ENCODE measurements around the gene COBL. TPM values are rescaled to one million over a fixed set of nuclear protein-coding genes. Genes with fewer than 3 reads are reported as not detected.

COBL gene
- total RNA-seq, 1 experiment from 2014 or later: 52.3 TPM

- no peaks in the 10 kb centered on the region for H3K27me3 ChIP-seq (ENCODE audit: insufficient read depth, low read length)
- H2AK5ac ChIP-seq (ENCODE audit: insufficient read length, low read length): no peak overlapping the region
- H3K9ac ChIP-seq (ENCODE audit: extremely low read depth, insufficient read length, low read length): no peak overlapping the region
- H3K79me1 ChIP-seq (ENCODE audit: insufficient read depth, low read depth, low read length, poor library complexity, severe bottlenecking): no peaks in the 10 kb centered on the region
- H3K23ac ChIP-seq (ENCODE audit: insufficient read length, low read depth, low read length): no peak overlapping the region
- no peak overlapping the region for H3K4ac ChIP-seq (ENCODE audit: low read depth, low read length)
- H4K8ac ChIP-seq (replicated peaks; ENCODE audit: insufficient read length, low read depth, low read length): no peak overlapping the region
- Mint-ChIP-seq H3K4me1 (peaks cover 8 to 10% of the 10 kb centered on the region in 2 experiments), H3K27ac (no peak overlapping the region), H3K27me3 (ENCODE audit: low read depth) (no peaks in the 10 kb centered on the region), H3K9me3 (peaks cover 24 to 28% of the 10 kb centered on the region in 2 experiments), H3K36me3 (ENCODE audit: insufficient read depth in 1 of 3, low read depth in 3 of 3) (peaks cover 15 to 48% (median 44%) of the 10 kb centered on the region in 3 experiments), H3K4me3 (no peak overlapping the region)
- TF ChIP-seq, protein P1, sequence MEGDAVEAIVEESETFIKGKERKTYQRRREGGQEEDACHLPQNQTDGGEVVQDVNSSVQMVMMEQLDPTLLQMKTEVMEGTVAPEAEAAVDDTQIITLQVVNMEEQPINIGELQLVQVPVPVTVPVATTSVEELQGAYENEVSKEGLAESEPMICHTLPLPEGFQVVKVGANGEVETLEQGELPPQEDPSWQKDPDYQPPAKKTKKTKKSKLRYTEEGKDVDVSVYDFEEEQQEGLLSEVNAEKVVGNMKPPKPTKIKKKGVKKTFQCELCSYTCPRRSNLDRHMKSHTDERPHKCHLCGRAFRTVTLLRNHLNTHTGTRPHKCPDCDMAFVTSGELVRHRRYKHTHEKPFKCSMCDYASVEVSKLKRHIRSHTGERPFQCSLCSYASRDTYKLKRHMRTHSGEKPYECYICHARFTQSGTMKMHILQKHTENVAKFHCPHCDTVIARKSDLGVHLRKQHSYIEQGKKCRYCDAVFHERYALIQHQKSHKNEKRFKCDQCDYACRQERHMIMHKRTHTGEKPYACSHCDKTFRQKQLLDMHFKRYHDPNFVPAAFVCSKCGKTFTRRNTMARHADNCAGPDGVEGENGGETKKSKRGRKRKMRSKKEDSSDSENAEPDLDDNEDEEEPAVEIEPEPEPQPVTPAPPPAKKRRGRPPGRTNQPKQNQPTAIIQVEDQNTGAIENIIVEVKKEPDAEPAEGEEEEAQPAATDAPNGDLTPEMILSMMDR (conservative IDR thresholded peaks at IDR 0.05): no peak
- H3K9me3 ChIP-seq (ENCODE audit: control insufficient read depth, low read depth, low read length): no peaks in the 10 kb centered on the region
- DNase-seq: peak; percentile 48
- H3T11ph ChIP-seq (ENCODE audit: low read length): no peak overlapping the region
- no peak overlapping the region for H2BK12ac ChIP-seq (ENCODE audit: insufficient read length, low read depth, low read length)
- peaks cover 3% of the 10 kb centered on the region; the same call in 1 of the 2 replicates for H3K4me1 ChIP-seq (ENCODE audit: insufficient read depth, low read length)
- no peak overlapping the region for H2AFZ ChIP-seq (ENCODE audit: low read length)
- H3K18ac ChIP-seq (ENCODE audit: insufficient read length, low read depth, low read length): no peak overlapping the region
- no peak overlapping the region for H4K91ac ChIP-seq (ENCODE audit: insufficient read length, low read depth, low read length)
- no peaks in the 10 kb centered on the region for H3K23me2 ChIP-seq (ENCODE audit: insufficient read length, low read depth, low read length, poor library complexity, severe bottlenecking)
- H3K56ac ChIP-seq (ENCODE audit: insufficient read length, low read depth, low read length): no peak overlapping the region
- no CpG with 5 or more reads among the region's 7 CpGs for WGBS (ENCODE audit: extremely low coverage, insufficient read length, low lambda C conversion rate)
- no peak overlapping the region for H4K5ac ChIP-seq (ENCODE audit: insufficient read length, low read depth, low read length)
- H2BK120ac ChIP-seq (ENCODE audit: low read depth, low read length, poor library complexity, severe bottlenecking): no peak overlapping the region
- H3K27ac ChIP-seq (ENCODE audit: insufficient read length, low read depth, low read length): no peak overlapping the region
- no peaks in the 10 kb centered on the region for H4K20me1 ChIP-seq (ENCODE audit: control insufficient read depth, insufficient read depth, insufficient read length)
- no peaks in the 10 kb centered on the region for H3K79me2 ChIP-seq (ENCODE audit: insufficient read depth, low read length)
- no peak overlapping the region for H2BK20ac ChIP-seq (ENCODE audit: low read depth, low read length, poor library complexity, severe bottlenecking)
- H3K4me2 ChIP-seq (ENCODE audit: insufficient read depth, insufficient read length, low read length): no peak overlapping the region
- no peak overlapping the region for H2BK15ac ChIP-seq (ENCODE audit: low read depth, low read length)
- H2BK5ac ChIP-seq (ENCODE audit: insufficient read length, low read length): no peak overlapping the region
- H3K14ac ChIP-seq (ENCODE audit: insufficient read depth, low read length): no peak overlapping the region; the same call in 1 of the 2 replicates
Observed at GRCh38 chr7:51146816-51147586, 169.6 kb downstream of the COBL start.

All from H9 (cell line).